OCI-LY1 (cell line): Measurements from ENCODE around the gene SFT2D3.

Experiments used
- CTCF ChIP-seq: fragments of 200-600 bp; sonication (generic), shearing (Covaris generic); IDR thresholded peaks from 2 replicates; pipeline ENCODE4 v1.5.1; 2017; ENCODE audit warnings: mild to moderate bottlenecking, antibody characterized with exemption, low read length, moderate library complexity, mixed read lengths
- EZH2 ChIP-seq: fragments of 200-600 bp; sonication (generic), shearing (Covaris generic); IDR thresholded peaks from 2 replicates; pipeline ENCODE4 v1.8.0; 2017; ENCODE audit warnings: borderline replicate concordance, mixed run types, mild to moderate bottlenecking, antibody characterized with exemption, low read length, moderate library complexity, mixed read lengths

- TF ChIP-seq CTCF (no peak; the same call in 1 of the 2 replicates), EZH2 (no peak)
Measured at GRCh38 chr2:127701651-127702394, 526 bp downstream of the SFT2D3 start.
